SK-N-SH (cell line): ENCODE results near the gene P3H2. TPM values are rescaled to one million over a fixed set of nuclear protein-coding genes. Genes with fewer than 3 reads are reported as not detected.

ENCODE experiments used
- CTCF ChIA-PET: fragments of 300-600, 350-600 bp; formaldehyde crosslinking; extraction: SDS; loops from one replicate; lab custom pipeline; 2021; lab: Yijun Ruan, JAX
- POLR2A ChIA-PET: fragments of 350-600 bp; sonication (Branson Sonifier 250); formaldehyde crosslinking; extraction: SDS; loops from one replicate; lab custom pipeline; 2020; ENCODE audit warnings: antibody characterized with exemption, inconsistent platforms; lab: Yijun Ruan, JAX
- DNase-seq: peaks from one replicate; pipeline ENCODE4 v3.0.0; 2012
- H2AFZ ChIP-seq: fragments of 200-600 bp; sonication (generic); 2 replicates; pipeline ENCODE4 v1.8.1; 2016; ENCODE audit warnings: antibody characterized with exemption, mild to moderate bottlenecking, low read depth
- H3F3A ChIP-seq: fragments of 200-600 bp; sonication (generic); replicated peaks from 2 replicates; pipeline ENCODE3; 2016; ENCODE audit warnings: antibody characterized with exemption, mild to moderate bottlenecking; ENCODE audit not compliant: insufficient read depth
- H3K27ac ChIP-seq, 2 experiments: fragments of 200-500 bp in 1 of 2; fragments of 200-600 bp in 1 of 2; sonication (Bioruptor generic) in 1 of 2; sonication (generic), shearing (Covaris generic) in 1 of 2; 2 replicates each; pipeline versions ENCODE4 v1.5.1 to v1.6.1; 2014 to 2016; ENCODE audit warnings: low read depth in 2 of 2, inconsistent platforms in 1 of 2, low read length in 1 of 2, mild to moderate bottlenecking in 1 of 2, mixed read lengths in 1 of 2
- H3K27me3 ChIP-seq: fragments of 200-600 bp; sonication (generic), shearing (Covaris generic); 2 replicates; pipeline ENCODE4 v1.6.1; 2016; ENCODE audit warnings: mixed run types; ENCODE audit not compliant: insufficient read depth
- H3K36me3 ChIP-seq, 2 experiments: fragments of 200-500 bp in 1 of 2; fragments of 200-600 bp in 1 of 2; sonication (Bioruptor generic) in 1 of 2; sonication (generic) in 1 of 2; replicated peaks in 1 of 2; 2 replicates each; pipeline versions ENCODE3 to v1.5.1; 2014 to 2016; ENCODE audit warnings: low read length in 1 of 2, mild to moderate bottlenecking in 1 of 2; ENCODE audit not compliant: insufficient read depth in 2 of 2, control insufficient read depth in 1 of 2
- H3K4me1 ChIP-seq, 2 experiments: fragments of 200-500 bp in 1 of 2; fragments of 200-600 bp in 1 of 2; sonication (Bioruptor generic) in 1 of 2; sonication (generic), shearing (Covaris generic) in 1 of 2; 2 replicates each; pipeline versions ENCODE4 v1.5.1 to v1.6.1; 2014 to 2016; ENCODE audit warnings: low read depth in 1 of 2, low read length in 1 of 2, mixed run types in 1 of 2; ENCODE audit not compliant: insufficient read depth in 2 of 2, control insufficient read depth in 1 of 2
- H3K4me2 ChIP-seq: fragments of 200-600 bp; sonication (generic), shearing (Covaris generic); 2 replicates; pipeline ENCODE4 v1.6.1; 2017; ENCODE audit warnings: mixed run types
- H3K4me3 ChIP-seq, 2 experiments: fragments of 200-500 bp in 1 of 2; fragments of 200-600 bp in 1 of 2; sonication (Bioruptor generic) in 1 of 2; sonication (generic), shearing (Covaris generic) in 1 of 2; 2 replicates each; pipeline versions ENCODE4 v1.5.1 to v1.8.1; 2014 to 2016; ENCODE audit warnings: low read depth in 2 of 2, inconsistent platforms in 1 of 2, low read length in 1 of 2, mild to moderate bottlenecking in 1 of 2, mixed read lengths in 1 of 2, moderate library complexity in 1 of 2
- H3K79me2 ChIP-seq: fragments of 200-600 bp; sonication (generic); 2 replicates; pipeline ENCODE4 v1.8.1; 2017; ENCODE audit warnings: mild to moderate bottlenecking; ENCODE audit not compliant: insufficient read depth
- H3K9ac ChIP-seq: fragments of 200-600 bp; sonication (generic); 2 replicates; pipeline ENCODE4 v1.6.1; 2017; ENCODE audit warnings: mixed run types
- H3K9me2 ChIP-seq: fragments of 200-600 bp; sonication (generic); 2 replicates; pipeline ENCODE4 v1.6.1; 2017; ENCODE audit warnings: mixed run types
- H3K9me3 ChIP-seq: fragments of 200-600 bp; sonication (generic); 2 replicates; pipeline ENCODE4 v1.6.1; 2017; ENCODE audit warnings: mixed run types, mild to moderate bottlenecking, moderate library complexity
- H4K20me1 ChIP-seq: fragments of 200-600 bp; sonication (generic); 2 replicates; pipeline ENCODE4 v1.6.1; 2017; ENCODE audit warnings: mild to moderate bottlenecking, mixed run types; ENCODE audit not compliant: insufficient read depth
- ELF1 ChIP-seq: IDR thresholded peaks from 2 replicates; pipeline ENCODE4 v1.4.0; 2012
- EP300 ChIP-seq, 2 experiments: IDR thresholded peaks; 2 replicates each; pipeline versions ENCODE4 v1.4.0 to v1.6.1; 2012; ENCODE audit warnings: borderline replicate concordance in 1 of 2, low read depth in 1 of 2, low read length in 1 of 2
- EZH2phosphoT487 ChIP-seq: fragments of 200-600 bp; sonication (generic); IDR thresholded peaks from 2 replicates; pipeline ENCODE4 v1.6.1; 2017; ENCODE audit warnings: low read depth, mixed run types, mild to moderate bottlenecking, antibody characterized with exemption, moderate library complexity, borderline replicate concordance
- FOSL2 ChIP-seq: IDR thresholded peaks from 2 replicates; pipeline ENCODE4 v1.4.0; 2012; ENCODE audit warnings: low read depth, mild to moderate bottlenecking, moderate library complexity, borderline replicate concordance
- FOXM1 ChIP-seq: IDR thresholded peaks from 2 replicates; pipeline ENCODE4 v1.4.0; 2012; ENCODE audit warnings: low read depth, mild to moderate bottlenecking
- JUND ChIP-seq: IDR thresholded peaks from 2 replicates; pipeline ENCODE4 v1.4.0; 2012
- MEF2A ChIP-seq: IDR thresholded peaks from 2 replicates; pipeline ENCODE4 v1.4.0; 2012; ENCODE audit warnings: low read depth, borderline replicate concordance
- RAD21 ChIP-seq: IDR thresholded peaks from 2 replicates; pipeline ENCODE4 v1.6.1; 2012; ENCODE audit warnings: mild to moderate bottlenecking, low read length
- RFX5 ChIP-seq: IDR thresholded peaks from 2 replicates; pipeline ENCODE4 v1.6.1; 2012; ENCODE audit warnings: mild to moderate bottlenecking, improper control_type of control experiment, low read length
- RXRA ChIP-seq: IDR thresholded peaks from 2 replicates; pipeline ENCODE4 v1.4.0; 2012; ENCODE audit warnings: low read depth, mild to moderate bottlenecking, borderline replicate concordance
- TCF12 ChIP-seq: IDR thresholded peaks from 2 replicates; pipeline ENCODE4 v1.4.0; 2012
- YY1 ChIP-seq: IDR thresholded peaks from 2 replicates; pipeline ENCODE4 v1.4.0; 2012; ENCODE audit warnings: low read depth, mild to moderate bottlenecking
- WGBS: methylation state at CpG from one replicate; pipeline ENCODE4 v1.1.6; 2017; ENCODE audit warnings: low lambda C conversion rate; 5-methylcytosine and 5-hydroxymethylcytosine counted together
- polyA plus RNA-seq, 3 experiments: library from polyadenylated mRNA; depleted of rRNA; stranded (reverse); fragments of >200 nt; gene quantifications; 2 replicates each; pipeline ENCODE4 v1.2.3, GENCODE V29; 2012
- TF ChIP-seq, protein P1 (sequence below): fragments of 200-600 bp; sonication (generic); IDR thresholded peaks from 2 replicates; pipeline ENCODE4 v1.6.1; 2017; ENCODE audit warnings: antibody characterized with exemption, mild to moderate bottlenecking, moderate library complexity
- TF ChIP-seq, protein P2 (sequence below): IDR thresholded peaks from 2 replicates; pipeline ENCODE4; 2012
- TF ChIP-seq, protein P3 (sequence below): IDR thresholded peaks from 2 replicates; pipeline ENCODE4 v1.6.1; 2012; ENCODE audit warnings: mild to moderate bottlenecking, low read depth, low read length, moderate library complexity
- TF ChIP-seq, protein P4 (sequence below): fragments of 150-350 bp; IDR thresholded peaks from 2 replicates; pipeline ENCODE4 v1.6.1; 2017; ENCODE audit warnings: antibody characterized with exemption, low read length, low read depth, borderline replicate concordance

Gene P3H2
- polyA plus RNA-seq, 1 of the 3 experiments (the other 2 are of a cell fraction): 2.8 TPM

DNA sequence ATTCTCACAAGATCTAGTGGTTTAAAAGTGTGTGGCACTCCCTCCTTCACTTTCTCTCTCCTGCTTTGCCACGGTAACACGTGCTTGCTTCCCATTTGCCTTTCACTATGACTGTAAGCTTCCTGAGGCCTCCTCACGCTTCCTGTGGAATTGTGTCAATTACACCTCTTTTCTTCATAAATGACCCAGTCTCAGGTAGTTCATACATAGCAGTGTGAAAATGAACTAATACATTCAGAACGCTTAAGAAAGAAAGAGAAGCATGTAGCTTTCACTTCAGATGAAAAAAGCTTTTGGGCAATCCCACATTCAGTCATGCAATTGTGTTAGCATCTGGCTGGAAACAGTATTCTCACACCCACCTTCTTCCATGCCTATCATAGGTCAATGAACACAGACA lies 24.4 kb downstream of the P3H2 start:
- WGBS: 36% methylated on average over 4 of the region's 4 CpGs
- H3K4me1 ChIP-seq: peaks cover 0 to 29% of the 10 kb centered on the region in 2 experiments; a peak in 3 of 4 replicates

DNA sequence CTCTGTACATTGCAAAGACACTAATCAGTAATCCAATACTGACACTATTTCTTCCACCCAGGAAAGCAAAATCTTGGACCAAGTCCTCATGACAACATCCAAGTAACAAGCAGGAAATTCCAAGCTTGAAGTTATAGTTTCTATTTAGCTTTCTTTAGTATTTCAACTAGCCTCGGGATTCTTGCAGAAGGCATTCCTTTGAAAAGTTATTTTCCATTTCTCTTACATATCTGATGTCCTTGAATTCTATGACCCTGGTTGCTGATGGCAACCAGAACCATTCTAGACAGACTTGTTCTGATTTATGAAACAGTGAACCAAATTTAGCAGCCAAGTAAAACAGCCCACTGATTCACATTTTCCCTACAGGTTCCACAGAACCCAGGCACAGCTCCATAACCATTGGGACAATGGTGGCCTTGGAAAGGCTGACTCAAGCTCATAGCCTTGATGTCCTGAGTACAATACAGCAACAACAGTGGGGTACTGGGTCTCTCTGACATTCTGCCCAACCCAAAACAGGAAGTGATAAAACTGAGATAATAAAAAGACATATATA lies 26.5 kb downstream of the P3H2 start:
- H3K27ac ChIP-seq: peak overlapping the region; percentile 40 to 80; a peak in 3 of 4 replicates
- peaks cover 11% of the 10 kb centered on the region for H3F3A ChIP-seq
- ChIA-PET POLR2A (no interaction called here), CTCF (no interaction called here)
- no peaks in the 10 kb centered on the region for H3K36me3 ChIP-seq
- H3K9me3 ChIP-seq: no peaks in the 10 kb centered on the region
- H4K20me1 ChIP-seq: no peaks in the 10 kb centered on the region
- H3K9ac ChIP-seq: peak overlapping the region; percentile 26; the same call in 1 of the 2 replicates
- H3K4me3 ChIP-seq: peak overlapping the region in 1 of 2 experiments; percentile 5; a peak in 1 of 4 replicates
- no peak overlapping the region for H2AFZ ChIP-seq
- no peaks in the 10 kb centered on the region; the same call in 1 of the 2 replicates for H3K27me3 ChIP-seq
- H3K4me2 ChIP-seq: peak overlapping the region; percentile 48; the same call in 1 of the 2 replicates
- peaks cover 0 to 29% of the 10 kb centered on the region in 2 experiments; a peak in 3 of 4 replicates for H3K4me1 ChIP-seq
- no peaks in the 10 kb centered on the region for H3K79me2 ChIP-seq
- DNase-seq: no peak
- 6% methylated on average over 1 of the region's 1 CpG for WGBS
- H3K9me2 ChIP-seq: no peaks in the 10 kb centered on the region
- TF ChIP-seq MEF2A: no peak
- peak; percentile 49; the same call in 1 of the 2 replicates for TF ChIP-seq TCF12
- TF ChIP-seq FOSL2: peak; percentile 3; the same call in 1 of the 2 replicates
- TF ChIP-seq RAD21: no peak
- TF ChIP-seq RXRA: peak; percentile 18; the same call in 1 of the 2 replicates
- TF ChIP-seq, protein P1, sequence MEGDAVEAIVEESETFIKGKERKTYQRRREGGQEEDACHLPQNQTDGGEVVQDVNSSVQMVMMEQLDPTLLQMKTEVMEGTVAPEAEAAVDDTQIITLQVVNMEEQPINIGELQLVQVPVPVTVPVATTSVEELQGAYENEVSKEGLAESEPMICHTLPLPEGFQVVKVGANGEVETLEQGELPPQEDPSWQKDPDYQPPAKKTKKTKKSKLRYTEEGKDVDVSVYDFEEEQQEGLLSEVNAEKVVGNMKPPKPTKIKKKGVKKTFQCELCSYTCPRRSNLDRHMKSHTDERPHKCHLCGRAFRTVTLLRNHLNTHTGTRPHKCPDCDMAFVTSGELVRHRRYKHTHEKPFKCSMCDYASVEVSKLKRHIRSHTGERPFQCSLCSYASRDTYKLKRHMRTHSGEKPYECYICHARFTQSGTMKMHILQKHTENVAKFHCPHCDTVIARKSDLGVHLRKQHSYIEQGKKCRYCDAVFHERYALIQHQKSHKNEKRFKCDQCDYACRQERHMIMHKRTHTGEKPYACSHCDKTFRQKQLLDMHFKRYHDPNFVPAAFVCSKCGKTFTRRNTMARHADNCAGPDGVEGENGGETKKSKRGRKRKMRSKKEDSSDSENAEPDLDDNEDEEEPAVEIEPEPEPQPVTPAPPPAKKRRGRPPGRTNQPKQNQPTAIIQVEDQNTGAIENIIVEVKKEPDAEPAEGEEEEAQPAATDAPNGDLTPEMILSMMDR: no peak
- TF ChIP-seq, protein P2, sequence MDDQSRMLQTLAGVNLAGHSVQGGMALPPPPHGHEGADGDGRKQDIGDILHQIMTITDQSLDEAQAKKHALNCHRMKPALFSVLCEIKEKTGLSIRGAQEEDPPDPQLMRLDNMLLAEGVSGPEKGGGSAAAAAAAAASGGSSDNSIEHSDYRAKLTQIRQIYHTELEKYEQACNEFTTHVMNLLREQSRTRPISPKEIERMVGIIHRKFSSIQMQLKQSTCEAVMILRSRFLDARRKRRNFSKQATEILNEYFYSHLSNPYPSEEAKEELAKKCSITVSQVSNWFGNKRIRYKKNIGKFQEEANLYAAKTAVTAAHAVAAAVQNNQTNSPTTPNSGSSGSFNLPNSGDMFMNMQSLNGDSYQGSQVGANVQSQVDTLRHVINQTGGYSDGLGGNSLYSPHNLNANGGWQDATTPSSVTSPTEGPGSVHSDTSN: peak; percentile 70
- TF ChIP-seq EP300 (IDR thresholded peaks at IDR 0.05; ENCODE audit: borderline replicate concordance in 1 of 2, low read depth in 1 of 2, low read length in 1 of 2): peak in 1 of 2 experiments; percentile 32; a peak in 1 of 4 replicates
- TF ChIP-seq YY1: no peak
- TF ChIP-seq ELF1: 0 out of 2 replicates have a peak, but pooled peaks have one; percentile 14

More for the DNA sequence above, 24.4 kb downstream of the P3H2 start:
- Histone ChIP-seq H2AFZ (no peak overlapping the region), H3K9me2 (no peaks in the 10 kb centered on the region), H3K4me2 (no peak overlapping the region), H3K27ac (no peak overlapping the region), H3K36me3 (no peaks in the 10 kb centered on the region), H3K4me3 (no peak overlapping the region), H3K9ac (no peak overlapping the region), H3K79me2 (no peaks in the 10 kb centered on the region), H3K27me3 (no peaks in the 10 kb centered on the region), H4K20me1 (no peaks in the 10 kb centered on the region), H3K9me3 (no peaks in the 10 kb centered on the region), H3F3A (peaks cover 11% of the 10 kb centered on the region)
- TF ChIP-seq RFX5 (no peak), JUND (no peak), FOXM1 (no peak), EP300 (IDR thresholded peaks at IDR 0.05; ENCODE audit: borderline replicate concordance in 1 of 2, low read depth in 1 of 2, low read length in 1 of 2) (no peak), EZH2phosphoT487 (no peak)
- TF ChIP-seq, protein P2: no peak
- TF ChIP-seq, protein P3, sequence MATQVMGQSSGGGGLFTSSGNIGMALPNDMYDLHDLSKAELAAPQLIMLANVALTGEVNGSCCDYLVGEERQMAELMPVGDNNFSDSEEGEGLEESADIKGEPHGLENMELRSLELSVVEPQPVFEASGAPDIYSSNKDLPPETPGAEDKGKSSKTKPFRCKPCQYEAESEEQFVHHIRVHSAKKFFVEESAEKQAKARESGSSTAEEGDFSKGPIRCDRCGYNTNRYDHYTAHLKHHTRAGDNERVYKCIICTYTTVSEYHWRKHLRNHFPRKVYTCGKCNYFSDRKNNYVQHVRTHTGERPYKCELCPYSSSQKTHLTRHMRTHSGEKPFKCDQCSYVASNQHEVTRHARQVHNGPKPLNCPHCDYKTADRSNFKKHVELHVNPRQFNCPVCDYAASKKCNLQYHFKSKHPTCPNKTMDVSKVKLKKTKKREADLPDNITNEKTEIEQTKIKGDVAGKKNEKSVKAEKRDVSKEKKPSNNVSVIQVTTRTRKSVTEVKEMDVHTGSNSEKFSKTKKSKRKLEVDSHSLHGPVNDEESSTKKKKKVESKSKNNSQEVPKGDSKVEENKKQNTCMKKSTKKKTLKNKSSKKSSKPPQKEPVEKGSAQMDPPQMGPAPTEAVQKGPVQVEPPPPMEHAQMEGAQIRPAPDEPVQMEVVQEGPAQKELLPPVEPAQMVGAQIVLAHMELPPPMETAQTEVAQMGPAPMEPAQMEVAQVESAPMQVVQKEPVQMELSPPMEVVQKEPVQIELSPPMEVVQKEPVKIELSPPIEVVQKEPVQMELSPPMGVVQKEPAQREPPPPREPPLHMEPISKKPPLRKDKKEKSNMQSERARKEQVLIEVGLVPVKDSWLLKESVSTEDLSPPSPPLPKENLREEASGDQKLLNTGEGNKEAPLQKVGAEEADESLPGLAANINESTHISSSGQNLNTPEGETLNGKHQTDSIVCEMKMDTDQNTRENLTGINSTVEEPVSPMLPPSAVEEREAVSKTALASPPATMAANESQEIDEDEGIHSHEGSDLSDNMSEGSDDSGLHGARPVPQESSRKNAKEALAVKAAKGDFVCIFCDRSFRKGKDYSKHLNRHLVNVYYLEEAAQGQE: no peak
- TF ChIP-seq, protein P4, sequence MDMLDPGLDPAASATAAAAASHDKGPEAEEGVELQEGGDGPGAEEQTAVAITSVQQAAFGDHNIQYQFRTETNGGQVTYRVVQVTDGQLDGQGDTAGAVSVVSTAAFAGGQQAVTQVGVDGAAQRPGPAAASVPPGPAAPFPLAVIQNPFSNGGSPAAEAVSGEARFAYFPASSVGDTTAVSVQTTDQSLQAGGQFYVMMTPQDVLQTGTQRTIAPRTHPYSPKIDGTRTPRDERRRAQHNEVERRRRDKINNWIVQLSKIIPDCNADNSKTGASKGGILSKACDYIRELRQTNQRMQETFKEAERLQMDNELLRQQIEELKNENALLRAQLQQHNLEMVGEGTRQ: no peak
- CTCF ChIA-PET: interaction anchor here (1.1 kb wide), 1 partner anchor 11 kb away, joined by 3 read pairs; no protein-coding TSS in a partner anchor
- POLR2A ChIA-PET: no interaction called here
- no peak for DNase-seq
